ENCODE measurements around the gene ANKRD65. TPM values are rescaled to one million over a fixed set of nuclear protein-coding genes. Genes with fewer than 3 reads are reported as not detected.
"Not testable (repeated sequence)": the region's sequence is repeated elsewhere in the genome, so short reads cannot be mapped to it uniquely, and the experiment has no call there.

ANKRD65 gene
- total RNA-seq, result not detected

- CTCF ChIA-PET, result interaction anchor here (2.2 kb wide), 1 partner anchor 19 kb away, joined by 8 read pairs; no protein-coding TSS in a partner anchor
- DNase-seq (no peak), ATAC-seq (no peak)
- TF ChIP-seq, protein P1, sequence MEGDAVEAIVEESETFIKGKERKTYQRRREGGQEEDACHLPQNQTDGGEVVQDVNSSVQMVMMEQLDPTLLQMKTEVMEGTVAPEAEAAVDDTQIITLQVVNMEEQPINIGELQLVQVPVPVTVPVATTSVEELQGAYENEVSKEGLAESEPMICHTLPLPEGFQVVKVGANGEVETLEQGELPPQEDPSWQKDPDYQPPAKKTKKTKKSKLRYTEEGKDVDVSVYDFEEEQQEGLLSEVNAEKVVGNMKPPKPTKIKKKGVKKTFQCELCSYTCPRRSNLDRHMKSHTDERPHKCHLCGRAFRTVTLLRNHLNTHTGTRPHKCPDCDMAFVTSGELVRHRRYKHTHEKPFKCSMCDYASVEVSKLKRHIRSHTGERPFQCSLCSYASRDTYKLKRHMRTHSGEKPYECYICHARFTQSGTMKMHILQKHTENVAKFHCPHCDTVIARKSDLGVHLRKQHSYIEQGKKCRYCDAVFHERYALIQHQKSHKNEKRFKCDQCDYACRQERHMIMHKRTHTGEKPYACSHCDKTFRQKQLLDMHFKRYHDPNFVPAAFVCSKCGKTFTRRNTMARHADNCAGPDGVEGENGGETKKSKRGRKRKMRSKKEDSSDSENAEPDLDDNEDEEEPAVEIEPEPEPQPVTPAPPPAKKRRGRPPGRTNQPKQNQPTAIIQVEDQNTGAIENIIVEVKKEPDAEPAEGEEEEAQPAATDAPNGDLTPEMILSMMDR (IDR thresholded peaks at IDR 0.05), result no peak
- peaks cover 19% of the 10 kb centered on the region for H3K27me3 Mint-ChIP-seq
- no peaks in the 10 kb centered on the region for H3K9me3 Mint-ChIP-seq
- POLR2A ChIA-PET, result interaction anchor here (2.5 kb wide), 1 partner anchor 14 kb away, joined by 10 read pairs; the partner anchor contains the start of gene MRPL20
- no peaks in the 10 kb centered on the region for H3K36me3 Mint-ChIP-seq (ENCODE audit: low read depth)
- intact Hi-C loops (cut with micrococcal nuclease), result no loop called here
- no peak within 1 kb of the TSS for H3K4me3 Mint-ChIP-seq
- no peak within 1 kb of the TSS for H3K27ac Mint-ChIP-seq
- H3K4me1 Mint-ChIP-seq (ENCODE audit: low read depth), result peaks cover 18% of the 10 kb centered on the region
Measured at GRCh38 chr1:1421147-1421906, at the start of gene ANKRD65. ANKRD65 (minus strand) TSS chr1:1421276; CDS start chr1:1421005, 271 bp downstream.

DNA sequence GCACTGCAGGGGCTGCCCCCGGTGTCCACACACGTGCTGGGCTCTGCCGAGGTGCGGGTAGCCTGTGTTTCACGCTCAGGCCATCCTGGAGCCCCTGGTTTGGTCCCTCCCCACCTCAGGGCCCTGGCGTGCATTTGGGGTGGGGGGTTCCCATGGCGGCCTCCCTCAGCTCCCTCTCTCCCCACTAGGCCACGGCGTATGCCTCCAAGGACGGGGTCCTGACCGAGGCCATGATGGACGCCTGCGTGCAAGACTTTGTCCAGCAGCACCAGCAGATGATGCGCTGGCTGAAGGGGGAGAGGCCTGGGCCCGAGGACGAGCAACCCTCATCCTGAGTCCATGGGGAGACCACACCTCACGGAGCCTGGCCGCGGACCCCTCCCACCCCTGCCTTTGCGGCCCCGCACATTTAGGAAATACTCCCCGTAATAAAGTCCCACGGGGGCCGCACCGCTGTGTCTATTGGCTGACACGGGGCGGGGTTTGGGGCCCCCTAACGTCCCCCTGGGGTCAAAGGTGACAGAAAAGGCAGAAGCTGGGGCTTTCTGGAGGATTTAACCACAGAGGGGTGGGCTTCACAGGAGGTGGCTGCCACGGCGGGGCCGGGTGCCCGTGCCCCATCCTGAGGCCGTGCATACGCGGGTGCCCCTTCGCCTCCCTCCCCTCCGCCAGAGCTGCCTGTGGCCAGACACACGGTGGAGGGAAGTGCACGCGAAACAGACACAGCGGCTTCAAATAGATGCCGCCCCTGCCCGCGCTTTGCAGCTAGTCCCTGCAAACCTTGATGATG is 47.3 kb upstream of the ANKRD65 start:
- H3K4me3 Mint-ChIP-seq; ATAC-seq; H3K36me3 Mint-ChIP-seq (ENCODE audit: low read depth); DNase-seq; CTCF ChIA-PET; H3K9me3 Mint-ChIP-seq; H3K27me3 Mint-ChIP-seq; intact Hi-C loops (cut with micrococcal nuclease); H3K27ac Mint-ChIP-seq; POLR2A ChIA-PET: not testable (repeated sequence)
- peaks cover 16% of the 10 kb centered on the region for H3K4me1 Mint-ChIP-seq (ENCODE audit: low read depth)

DNA sequence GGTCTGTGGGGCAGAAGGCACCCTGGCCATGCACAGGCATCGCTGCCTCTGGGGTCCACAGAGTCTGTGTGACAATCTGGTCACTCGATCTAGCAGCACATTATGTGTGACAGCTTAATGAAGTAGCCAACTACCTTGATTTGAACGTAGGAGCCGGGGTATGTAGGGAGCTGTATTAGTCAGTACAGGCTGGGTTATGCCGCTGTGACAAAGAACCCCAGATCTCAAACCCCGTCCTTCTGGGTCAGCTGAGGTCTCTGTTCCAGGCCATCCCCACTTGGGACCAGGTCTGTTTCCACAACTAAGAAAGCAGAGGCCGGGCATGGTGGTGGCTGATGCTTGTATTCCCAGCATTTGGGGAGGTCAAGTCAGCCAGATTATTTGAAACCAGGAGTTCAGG is 42.2 kb upstream of the ANKRD65 start:
- Mint-ChIP-seq H3K27ac (no peak overlapping the region), H3K4me1 (ENCODE audit: low read depth) (no peaks in the 10 kb centered on the region), H3K4me3 (no peak overlapping the region), H3K27me3 (no peaks in the 10 kb centered on the region), H3K9me3 (no peaks in the 10 kb centered on the region), H3K36me3 (ENCODE audit: low read depth) (no peaks in the 10 kb centered on the region)
- intact Hi-C loops (cut with micrococcal nuclease), result no loop called here
- DNase-seq (no peak), ATAC-seq (no peak)
- ChIA-PET POLR2A (no interaction called here), CTCF (interaction anchor here (1.2 to 2.7 kb wide), 2 partner anchors 41 to 91 kb away, joined by 3 to 9 read pairs; no protein-coding TSS in a partner anchor)
- TF ChIP-seq, protein P1 (IDR thresholded peaks at IDR 0.05), result no peak

GRCh38 chr1:1462318-1462966 is 41.4 kb upstream of the ANKRD65 start:
- TF ChIP-seq, protein P1 (IDR thresholded peaks at IDR 0.05), result no peak
- Mint-ChIP-seq H3K36me3 (ENCODE audit: low read depth) (no peaks in the 10 kb centered on the region), H3K4me3 (peak overlapping the region; percentile 40), H3K27ac (peak overlapping the region; percentile 73), H3K27me3 (no peaks in the 10 kb centered on the region), H3K4me1 (ENCODE audit: low read depth) (no peaks in the 10 kb centered on the region), H3K9me3 (no peaks in the 10 kb centered on the region)
- ChIA-PET CTCF (no interaction called here), POLR2A (no interaction called here)
- peak; percentile 31 for DNase-seq
- intact Hi-C loops (cut with micrococcal nuclease), result no loop called here
- ATAC-seq, result peak; percentile 72

DNA sequence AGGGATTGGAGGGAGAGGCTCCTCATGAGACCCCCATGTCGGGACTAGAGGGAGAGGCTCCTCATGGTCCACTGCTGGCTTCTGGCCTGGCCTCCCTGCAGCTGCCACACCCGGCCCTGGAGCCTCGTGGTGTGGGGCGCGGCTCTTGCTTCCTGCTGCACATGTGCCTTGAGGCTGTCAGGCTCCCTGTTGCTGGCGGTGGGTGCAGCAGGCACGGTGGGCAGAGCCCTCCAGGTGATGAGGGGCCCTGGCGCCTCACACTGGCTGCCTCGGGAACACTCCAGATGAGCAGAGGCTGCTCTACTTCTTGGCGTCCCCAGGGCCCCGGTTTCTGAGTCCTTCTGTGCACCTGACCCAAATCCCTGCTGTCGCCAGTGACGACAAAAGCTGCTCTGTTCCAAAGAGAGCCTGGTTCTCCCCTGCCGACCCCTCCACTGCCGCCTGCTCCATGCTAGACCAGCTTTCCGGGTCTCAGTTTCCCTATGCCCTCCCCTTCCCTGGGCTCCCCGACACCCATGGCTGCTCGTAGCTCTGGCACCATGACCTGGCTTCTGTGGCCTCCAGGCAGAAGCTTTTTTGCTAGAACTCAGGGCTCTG is 40.7 kb upstream of the ANKRD65 start:
- H3K4me1 Mint-ChIP-seq (ENCODE audit: low read depth), result no peaks in the 10 kb centered on the region
- POLR2A ChIA-PET, result no interaction called here
- no peaks in the 10 kb centered on the region for H3K27me3 Mint-ChIP-seq
- CTCF ChIA-PET, result no interaction called here
- intact Hi-C loops (cut with micrococcal nuclease), result no loop called here
- TF ChIP-seq, protein P1 (IDR thresholded peaks at IDR 0.05), result no peak
- H3K4me3 Mint-ChIP-seq, result peak overlapping the region; percentile 15
- H3K36me3 Mint-ChIP-seq (ENCODE audit: low read depth), result no peaks in the 10 kb centered on the region
- ATAC-seq, result peak; percentile 28
- H3K9me3 Mint-ChIP-seq, result no peaks in the 10 kb centered on the region
- peak overlapping the region; percentile 73 for H3K27ac Mint-ChIP-seq
- DNase-seq, result no peak
